Lower leg skin (tissue), 3 donors: ENCODE measurements around the gene SLC6A16.
"Not testable (repeated sequence)": the region's sequence is repeated elsewhere in the genome, so short reads cannot be mapped to it uniquely, and the experiment has no call there.

ENCODE experiments used
- CTCF ChIP-seq, 3 donors: fragments of 450-650 bp; IDR thresholded peaks; one replicate each; pipeline ENCODE4 v1.5.1; 2016; ENCODE audit warnings: antibody characterized with exemption in 3 of 3, mild to moderate bottlenecking in 3 of 3, moderate library complexity in 2 of 3
- POLR2A ChIP-seq, 2 donors: fragments of 450-650 bp; IDR thresholded peaks; one replicate each; pipeline ENCODE4 v1.6.1; 2016 to 2017; ENCODE audit warnings: antibody characterized with exemption in 2 of 2, mild to moderate bottlenecking in 1 of 2, moderate library complexity in 1 of 2

GRCh38 chr19:49332691-49333417, 7.9 kb upstream of the SLC6A16 start:
- TF ChIP-seq CTCF, POLR2A (IDR thresholded peaks at IDR 0.05): not testable (repeated sequence)
